NCI-H1436 treated with DMSO at 0.1 percent for 48 hours (cell line): Measurements from ENCODE around the gene DEK.
A peak's percentile ranks its signal among the peaks of the same experiment; 100 is the strongest.
"Not testable (repeated sequence)": the region's sequence is repeated elsewhere in the genome, so short reads cannot be mapped to it uniquely, and the experiment has no call there.

ENCODE experiments used
- DNase-seq: peaks from one replicate; lab custom pipeline; 2025; lab: John Stamatoyannopoulos, UW

Gene DEK, protein sequence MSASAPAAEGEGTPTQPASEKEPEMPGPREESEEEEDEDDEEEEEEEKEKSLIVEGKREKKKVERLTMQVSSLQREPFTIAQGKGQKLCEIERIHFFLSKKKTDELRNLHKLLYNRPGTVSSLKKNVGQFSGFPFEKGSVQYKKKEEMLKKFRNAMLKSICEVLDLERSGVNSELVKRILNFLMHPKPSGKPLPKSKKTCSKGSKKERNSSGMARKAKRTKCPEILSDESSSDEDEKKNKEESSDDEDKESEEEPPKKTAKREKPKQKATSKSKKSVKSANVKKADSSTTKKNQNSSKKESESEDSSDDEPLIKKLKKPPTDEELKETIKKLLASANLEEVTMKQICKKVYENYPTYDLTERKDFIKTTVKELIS

DNA sequence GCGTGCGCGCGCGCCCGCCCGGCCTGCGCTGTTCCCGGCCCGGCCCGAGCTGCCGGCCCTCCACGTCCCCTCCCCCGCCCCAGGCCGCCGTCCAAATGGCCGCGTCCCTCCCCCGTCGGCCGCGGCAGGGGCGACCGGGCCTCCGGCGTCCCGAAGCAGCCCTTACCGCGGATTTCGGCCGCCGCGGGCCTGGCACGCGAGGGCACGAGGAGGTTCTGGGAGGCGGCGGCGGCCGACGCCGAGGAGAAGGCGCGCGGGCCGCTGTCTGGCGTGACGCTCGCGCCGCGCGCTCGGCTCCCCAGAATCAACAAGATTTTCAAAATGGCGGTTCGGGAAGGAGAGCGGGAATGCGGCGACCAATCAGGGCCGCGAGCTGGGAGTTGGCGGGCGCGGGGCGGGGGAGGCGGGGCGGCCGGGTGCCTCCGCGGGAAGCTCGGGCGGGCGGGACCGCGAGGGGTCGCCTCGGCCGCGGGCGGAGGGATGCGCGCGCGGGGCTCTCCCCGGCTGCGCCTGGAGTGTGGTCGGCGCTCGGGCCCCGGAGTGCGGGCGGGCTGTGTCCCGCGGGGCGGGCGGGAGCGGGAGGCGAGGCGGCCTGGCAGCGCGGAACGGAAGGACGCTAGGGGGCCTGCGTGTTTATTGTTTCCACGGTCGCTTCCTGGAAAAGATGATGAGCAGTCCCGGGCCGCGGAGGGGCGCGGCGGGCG is at the start of gene DEK:
DEK (minus strand) TSS at position 312 of the 704 bp plus-strand sequence. CDS start 543 bp downstream, outside the sequence.
- peak; percentile 58 for DNase-seq

GRCh38 chr6:18312368-18312767 is 48.0 kb upstream of the DEK start:
- DNase-seq: no peak

DNA sequence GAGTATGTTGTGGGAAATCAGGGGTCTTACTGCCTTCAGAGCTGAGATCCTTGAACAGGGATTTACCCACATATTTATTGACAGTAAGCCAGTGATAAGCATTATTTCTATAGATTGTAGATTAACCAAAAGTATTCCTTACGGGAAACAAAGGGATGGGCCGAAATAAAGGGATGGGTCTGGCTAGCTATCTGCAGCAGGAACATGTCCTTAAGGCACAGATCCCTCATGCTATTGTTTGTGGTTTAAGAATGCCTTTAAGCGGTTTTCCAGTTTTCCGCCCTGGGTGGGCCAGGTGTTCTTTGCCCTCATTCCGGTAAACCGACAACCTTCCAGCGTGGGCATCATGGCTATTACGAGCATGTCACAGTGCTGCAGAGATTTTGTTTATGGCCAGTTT is 45.7 kb upstream of the DEK start:
- DNase-seq: not testable (repeated sequence)

GRCh38 chr6:18309046-18309445 is 44.7 kb upstream of the DEK start:
- DNase-seq: no peak

- DNase-seq: no peak
Measured at GRCh38 chr6:18308070-18308735, 43.9 kb upstream of the DEK start.

GRCh38 chr6:18306977-18307376 is 42.6 kb upstream of the DEK start:
- DNase-seq: no peak

DNA sequence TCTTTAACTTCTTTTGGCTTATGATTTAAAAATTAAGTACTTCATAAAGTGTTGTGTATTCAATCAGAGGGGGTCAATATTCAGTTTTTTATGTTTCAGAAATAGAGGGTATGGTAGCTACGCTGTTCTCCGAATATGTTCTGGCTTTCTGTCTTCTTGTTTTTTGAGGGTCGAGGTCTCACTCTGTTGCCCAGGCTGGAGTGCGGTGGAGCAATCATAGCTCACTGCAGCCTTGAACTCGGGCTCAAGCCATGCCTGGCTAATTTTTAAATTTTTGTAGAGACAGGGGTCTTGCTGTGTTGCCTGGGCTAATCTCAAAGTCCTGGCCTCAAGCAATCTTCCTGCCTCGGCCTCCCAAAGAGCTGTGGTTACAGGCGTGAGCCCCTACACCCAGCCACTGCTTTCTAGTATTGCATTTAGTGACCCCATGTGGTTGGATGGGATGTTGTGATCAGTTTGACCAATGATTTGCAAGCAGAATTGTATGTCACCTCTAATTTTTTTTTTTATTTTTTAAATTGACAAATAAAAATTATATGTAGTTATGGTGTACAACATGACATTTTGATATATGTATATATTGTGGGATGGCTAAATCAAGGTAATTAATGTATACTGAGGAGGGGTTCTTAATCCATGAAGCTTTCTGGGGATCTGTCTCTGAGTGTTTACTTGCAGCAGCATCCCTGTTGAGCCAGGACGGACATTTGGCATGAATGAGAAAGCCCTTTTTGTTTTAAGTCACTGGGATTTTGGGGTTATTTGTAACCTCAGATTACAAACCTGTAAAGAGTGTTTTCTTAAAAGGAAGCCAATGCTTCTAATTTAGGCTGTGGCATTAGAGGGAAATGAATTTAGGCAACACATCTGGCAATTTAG is 38.5 kb upstream of the DEK start:
- no peak for DNase-seq

DNA sequence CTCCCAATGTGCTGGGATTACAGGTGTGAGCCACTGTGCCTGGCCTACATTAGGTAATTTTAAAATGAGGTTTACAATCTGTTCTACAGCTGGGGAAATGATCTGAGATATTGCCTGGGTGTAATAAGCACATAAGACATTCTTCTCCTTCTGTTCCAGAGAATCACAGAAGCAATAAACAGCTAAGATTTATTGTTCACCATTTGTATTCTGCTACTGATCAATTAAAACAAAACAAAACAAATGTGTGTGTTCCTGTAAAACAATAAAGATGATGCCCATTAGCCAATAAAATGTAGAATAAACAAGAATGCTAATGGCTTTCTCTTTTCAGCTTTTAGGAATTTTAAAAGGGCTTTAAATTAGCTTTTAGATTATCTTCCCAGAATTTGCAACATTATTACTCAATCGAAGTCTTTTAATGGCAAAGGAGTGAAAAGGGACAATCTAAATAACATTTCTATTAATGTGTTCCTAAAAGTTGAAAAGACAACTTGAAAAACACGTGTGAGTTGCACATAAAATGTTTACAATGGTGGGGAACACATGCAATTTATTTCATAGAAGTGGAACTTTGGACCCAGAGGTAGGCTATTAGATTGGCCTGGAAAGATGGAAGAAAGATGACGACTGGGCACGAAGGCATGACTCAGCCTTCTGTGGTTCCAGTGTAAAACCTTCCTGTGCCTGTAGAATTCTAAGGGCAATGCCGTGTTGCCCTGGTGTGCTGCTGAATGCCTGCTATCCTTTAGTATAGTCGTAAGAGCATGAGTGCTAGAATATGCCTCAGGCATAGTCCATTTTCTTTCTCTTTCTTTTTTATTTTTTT is 29.0 kb upstream of the DEK start:
- DNase-seq: no peak

GRCh38 chr6:18289283-18289682 is 25.0 kb upstream of the DEK start:
- no peak for DNase-seq

DNA sequence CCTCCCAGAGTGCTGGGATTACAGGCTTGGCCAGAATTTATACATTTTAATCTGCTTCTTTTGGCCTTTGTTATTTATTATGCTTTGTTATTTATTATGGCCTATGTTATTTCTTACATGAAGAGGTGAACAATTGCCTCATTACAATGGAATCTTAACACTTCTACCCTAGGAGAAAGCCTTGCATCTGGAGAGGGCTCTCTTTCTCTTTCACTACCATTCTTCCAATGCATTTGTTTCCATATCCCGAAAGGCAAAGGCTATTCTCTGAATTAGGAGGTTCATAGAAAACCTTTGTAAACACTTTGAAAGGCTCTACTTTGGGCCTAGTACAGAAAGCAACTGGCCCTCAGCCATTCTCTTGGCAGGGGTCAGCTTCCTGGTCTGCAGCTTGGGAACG is 19.9 kb upstream of the DEK start:
- DNase-seq: no peak

GRCh38 chr6:18281564-18281963 is 17.2 kb upstream of the DEK start:
- DNase-seq: no peak

- DNase-seq: peak; percentile 35
Measured at GRCh38 chr6:18280084-18280483, 15.8 kb upstream of the DEK start.

DNA sequence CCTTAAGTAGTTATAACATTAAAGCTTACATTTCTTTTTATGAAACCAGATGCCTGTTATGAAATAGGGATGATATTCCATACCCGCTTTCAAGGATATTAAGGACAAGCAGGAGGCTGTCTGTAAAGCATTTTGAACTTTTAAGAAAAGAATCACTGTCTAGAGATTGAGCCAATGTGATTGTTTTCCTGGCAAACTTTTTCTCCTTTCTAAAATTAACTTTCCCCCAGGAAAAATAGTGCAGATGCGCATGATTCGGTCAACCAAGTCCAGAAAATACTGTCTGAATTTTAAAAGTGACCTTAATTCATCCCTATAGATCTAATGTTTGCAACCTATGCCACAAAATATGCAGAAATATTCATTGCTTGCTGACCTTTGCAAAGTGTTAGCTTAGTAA is 15.1 kb upstream of the DEK start:
- DNase-seq: no peak

GRCh38 chr6:18277237-18278006 is 13.1 kb upstream of the DEK start:
- no peak for DNase-seq

- DNase-seq: peak; percentile 67
Measured at GRCh38 chr6:18276610-18277236, 12.4 kb upstream of the DEK start.

- no peak for DNase-seq
Measured at GRCh38 chr6:18270216-18270615, 5.9 kb upstream of the DEK start.

DNA sequence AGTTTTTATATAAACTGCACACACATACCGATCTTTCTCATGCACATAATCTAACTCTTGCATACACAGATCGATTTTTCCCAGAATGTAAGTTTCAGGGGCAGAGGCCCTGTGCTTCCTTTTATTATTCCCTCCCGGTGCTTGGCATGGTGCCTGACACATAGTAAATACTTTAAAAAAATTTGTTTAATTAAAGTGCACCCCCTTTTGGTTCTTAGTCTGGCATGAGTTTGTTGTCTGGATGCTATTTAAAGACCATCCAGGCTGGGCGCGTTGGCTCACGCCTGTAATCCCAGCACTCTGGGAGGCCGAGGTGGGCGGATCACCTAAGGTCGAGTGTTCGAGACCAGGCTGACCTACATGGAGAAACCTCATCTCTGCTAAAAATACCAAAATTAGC is 5.4 kb upstream of the DEK start:
- DNase-seq: no peak

GRCh38 chr6:18269253-18269652 is 4.9 kb upstream of the DEK start:
- DNase-seq: no peak

DNA sequence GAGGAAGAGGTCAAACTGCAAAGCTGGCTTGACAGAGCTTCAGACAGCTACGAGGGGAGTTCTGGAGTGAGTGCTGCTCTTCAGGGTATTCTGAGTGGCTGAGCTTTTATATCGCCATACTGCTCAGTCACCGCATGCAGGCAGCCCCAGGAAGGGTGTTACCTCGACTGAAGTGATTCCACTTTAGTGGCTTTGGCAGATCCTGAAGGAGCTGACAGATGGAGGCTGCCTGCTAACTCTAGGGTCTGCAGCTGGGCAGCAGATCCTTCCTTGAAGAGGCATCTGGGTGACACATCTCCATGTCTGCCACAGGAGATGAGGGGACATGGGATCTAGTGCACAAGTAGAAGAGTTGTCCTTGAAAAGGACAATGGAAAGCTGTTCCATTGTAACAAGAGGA is 3.7 kb upstream of the DEK start:
- no peak for DNase-seq

DNA sequence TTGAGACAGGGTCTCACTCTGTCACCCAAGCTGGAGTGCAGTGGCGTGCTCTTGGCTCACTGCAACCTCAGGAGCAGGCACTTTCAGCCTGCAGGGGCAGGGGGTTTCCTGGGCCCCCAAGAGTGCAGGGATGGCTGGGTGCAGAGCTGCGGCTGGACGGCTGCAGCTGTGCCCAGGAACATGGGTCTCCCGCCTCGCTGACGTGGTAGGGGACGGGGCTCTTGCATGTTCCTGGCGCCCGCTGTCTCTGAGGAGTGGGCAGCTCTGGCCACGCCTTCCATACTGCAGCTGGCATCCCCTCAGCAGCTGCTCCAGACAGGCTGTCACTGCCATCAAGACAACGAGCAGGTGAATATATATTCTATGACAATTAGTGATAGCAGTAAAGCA is 2.2 kb upstream of the DEK start:
- DNase-seq: no peak
